ENCODE results near the gene CBL. TPM values are rescaled to one million over a fixed set of nuclear protein-coding genes. Genes with fewer than 3 reads are reported as not detected.

CBL gene
- total and polyA plus RNA-seq, 10 of the 15 experiments (the other 5 are each of a cell fraction or from before 2014, with no cell fraction given) = 3.9 to 27.1 (median 9.5) TPM

DNA sequence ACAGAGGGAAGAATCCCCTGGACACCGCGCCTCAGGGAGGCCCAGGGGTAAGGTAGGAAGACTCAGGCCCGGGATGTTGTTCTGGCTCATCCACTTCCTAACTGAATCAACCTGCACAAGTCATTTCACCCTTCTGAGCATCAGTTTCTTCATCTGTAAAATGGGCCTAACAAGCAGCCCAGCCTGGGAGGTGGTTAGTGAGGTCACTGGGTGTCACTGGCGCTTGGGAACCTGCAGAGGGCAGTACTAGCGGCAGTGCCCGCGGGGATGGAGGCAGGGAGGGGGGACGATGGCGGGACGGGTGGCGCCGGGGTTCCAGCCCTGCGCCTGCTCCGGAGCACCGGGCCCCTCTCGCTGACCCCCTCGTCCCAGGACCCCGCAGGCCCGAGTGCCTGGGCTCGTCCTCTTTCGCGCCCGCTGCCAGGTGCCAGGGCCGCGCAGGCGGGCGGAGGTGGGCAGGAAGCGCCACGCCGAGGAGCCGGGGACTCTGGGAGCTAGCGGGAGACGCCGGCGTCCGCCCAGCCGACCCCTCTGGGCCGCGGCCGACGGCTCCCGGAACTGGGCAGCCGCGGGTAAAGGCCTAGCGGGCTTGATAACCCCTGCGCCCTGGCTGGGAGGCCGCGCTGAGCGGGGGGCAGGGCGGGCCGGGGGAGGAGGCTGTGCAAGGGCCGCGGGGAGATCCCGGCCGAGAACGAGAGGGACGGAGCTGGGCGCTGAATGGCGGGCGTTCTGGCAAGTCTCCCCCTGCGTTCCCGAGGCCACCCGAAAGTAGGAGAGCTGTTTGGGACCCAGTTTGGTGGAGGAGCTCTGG is 37.5 kb upstream of the CBL start, which contains the start of gene NLRX1:
Gene NLRX1 (plus strand): TSS at position 255 of the 811 bp plus-strand sequence. CDS start 2,679 bp downstream, outside the sequence.
- CTCF ChIA-PET = interaction anchor here (0.6 to 3.8 kb wide), 31 partner anchors 9 to 420 kb away, joined by 3 to 28 read pairs (median 3); partner anchors contain the start of genes C2CD2L, CBL, DPAGT1 and USP2
- no peaks in the 10 kb centered on the region for H4K20me1 ChIP-seq (ENCODE audit: control insufficient read depth, insufficient read depth)
- RAD21 ChIA-PET (ENCODE audit: unreplicated experiment) = interaction anchor here (0.8 to 1.2 kb wide), 13 partner anchors 26 to 187 kb away, joined by 3 to 7 read pairs (median 3); partner anchors contain the start of genes C2CD2L and CBL
- H3K9ac ChIP-seq (ENCODE audit: control insufficient read depth, insufficient read depth, low read length) = peak within 1 kb of the TSS; percentile 85
- ATAC-seq (peak; percentile 98), FAIRE-seq (peak; percentile 91), DNase-seq (ENCODE audit: low read depth, low spot score) (peak; percentile 40)
- no TSS peak for BruUV-seq (replicated peaks)
- in situ Hi-C loops (cut with MboI) = no loop called here
- H3K9me3 ChIP-seq (replicated peaks; ENCODE audit: control insufficient read depth, insufficient read depth, low read length) = no peaks in the 10 kb centered on the region
- 1% methylated on average over 59 of the region's 63 CpGs for WGBS (ENCODE audit: insufficient coverage, insufficient replicate concordance, low lambda C conversion rate, missing lambda C conversion rate)
- peaks cover 4% of the 10 kb centered on the region; the same call in 1 of the 2 replicates for H3K4me1 ChIP-seq (ENCODE audit: control insufficient read depth, insufficient read depth, low read length)
- intact Hi-C loops (cut with micrococcal nuclease; ENCODE audit: unreplicated experiment) = loop anchor here (5.0 kb wide), 1 partner anchor 154 kb away; no protein-coding TSS in a partner anchor
- H3K27me3 ChIP-seq (replicated peaks in 1 of 2; ENCODE audit: control insufficient read depth in 2 of 2, insufficient read depth in 2 of 2, low read length in 1 of 2) = no peaks in the 10 kb centered on the region
- H3K4me2 ChIP-seq (ENCODE audit: control insufficient read depth, insufficient read depth) = peak within 1 kb of the TSS; percentile 99
- peaks cover 2% of the 10 kb centered on the region; the same call in 1 of the 2 replicates for H3K79me2 ChIP-seq (ENCODE audit: control insufficient read depth, insufficient read depth, low read length)
- POLR2A ChIA-PET = interaction anchor here (0.6 to 2.3 kb wide), 7 partner anchors 48 to 170 kb away, joined by 3 to 12 read pairs (median 3); partner anchors contain the start of genes C2CD2L, HINFP and TRAPPC4
- SMC1A ChIA-PET (ENCODE audit: uncharacterized antibody, unreplicated experiment) = interaction anchor here (0.7 to 2.9 kb wide), 4 partner anchors 26 to 66 kb away, joined by 3 to 12 read pairs (median 4); partner anchors contain the start of gene DPAGT1
- peak within 1 kb of the TSS; percentile 82 for H3K27ac ChIP-seq (ENCODE audit: control insufficient read depth, insufficient read depth)
- peak within 1 kb of the TSS; percentile 96 for H2AFZ ChIP-seq (ENCODE audit: control insufficient read depth, low read depth, low read length)
- H3K36me3 ChIP-seq (ENCODE audit: control insufficient read depth in 2 of 2, insufficient read depth in 2 of 2, low read length in 1 of 2) = no peaks in the 10 kb centered on the region
- peak within 1 kb of the TSS; percentile 92 for H3K4me3 ChIP-seq
- peak; percentile 80; the same call in 1 of the 2 replicates for TF ChIP-seq ZNF207 (IDR thresholded peaks at IDR 0.05; ENCODE audit: borderline replicate concordance)
- peak; percentile 86 for TF ChIP-seq NBN (IDR thresholded peaks at IDR 0.05)
- TF ChIP-seq, protein P1, sequence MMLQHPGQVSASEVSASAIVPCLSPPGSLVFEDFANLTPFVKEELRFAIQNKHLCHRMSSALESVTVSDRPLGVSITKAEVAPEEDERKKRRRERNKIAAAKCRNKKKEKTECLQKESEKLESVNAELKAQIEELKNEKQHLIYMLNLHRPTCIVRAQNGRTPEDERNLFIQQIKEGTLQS (IDR thresholded peaks at IDR 0.05; ENCODE audit: borderline replicate concordance, extremely low read depth, low read depth, low read length) = no peak
- TF ChIP-seq, protein P2, sequence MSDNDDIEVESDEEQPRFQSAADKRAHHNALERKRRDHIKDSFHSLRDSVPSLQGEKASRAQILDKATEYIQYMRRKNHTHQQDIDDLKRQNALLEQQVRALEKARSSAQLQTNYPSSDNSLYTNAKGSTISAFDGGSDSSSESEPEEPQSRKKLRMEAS (IDR thresholded peaks at IDR 0.05; ENCODE audit: low read depth, low read length) = no peak
- TF ChIP-seq, protein P3, sequence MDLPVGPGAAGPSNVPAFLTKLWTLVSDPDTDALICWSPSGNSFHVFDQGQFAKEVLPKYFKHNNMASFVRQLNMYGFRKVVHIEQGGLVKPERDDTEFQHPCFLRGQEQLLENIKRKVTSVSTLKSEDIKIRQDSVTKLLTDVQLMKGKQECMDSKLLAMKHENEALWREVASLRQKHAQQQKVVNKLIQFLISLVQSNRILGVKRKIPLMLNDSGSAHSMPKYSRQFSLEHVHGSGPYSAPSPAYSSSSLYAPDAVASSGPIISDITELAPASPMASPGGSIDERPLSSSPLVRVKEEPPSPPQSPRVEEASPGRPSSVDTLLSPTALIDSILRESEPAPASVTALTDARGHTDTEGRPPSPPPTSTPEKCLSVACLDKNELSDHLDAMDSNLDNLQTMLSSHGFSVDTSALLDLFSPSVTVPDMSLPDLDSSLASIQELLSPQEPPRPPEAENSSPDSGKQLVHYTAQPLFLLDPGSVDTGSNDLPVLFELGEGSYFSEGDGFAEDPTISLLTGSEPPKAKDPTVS (IDR thresholded peaks at IDR 0.05; ENCODE audit: low read depth, low read length) = 0 out of 2 replicates have a peak, but pooled peaks have one; percentile 33
- TF ChIP-seq SMARCA5 (IDR thresholded peaks at IDR 0.05) = peak; percentile 100
- TF ChIP-seq CBX5 (IDR thresholded peaks at IDR 0.05; ENCODE audit: low read depth) = no peak
- TF ChIP-seq LARP7 (IDR thresholded peaks at IDR 0.05) = peak; percentile 72; the same call in 1 of the 2 replicates
- 0 out of 2 replicates have a peak, but pooled peaks have one; percentile 46 for TF ChIP-seq TCF3 (IDR thresholded peaks at IDR 0.05; ENCODE audit: borderline replicate concordance, insufficient read depth, low read depth, low read length)
- TF ChIP-seq RUNX3 (IDR thresholded peaks at IDR 0.05; ENCODE audit: low read length) = peak; percentile 84
- TF ChIP-seq RBBP5 (conservative IDR thresholded peaks at IDR 0.05) = no peak
- TF ChIP-seq CREM (IDR thresholded peaks at IDR 0.05; ENCODE audit: low read depth) = peak; percentile 79; the same call in 1 of the 2 replicates
- peak; percentile 56 for TF ChIP-seq RAD21 (IDR thresholded peaks at IDR 0.05; ENCODE audit: insufficient read depth, low read depth, low read length)
- TF ChIP-seq NFYB (IDR thresholded peaks at IDR 0.05; ENCODE audit: insufficient read depth, low read depth, low read length) = no peak
- peak; percentile 88; the same call in 1 of the 2 replicates for TF ChIP-seq RB1 (IDR thresholded peaks at IDR 0.05; ENCODE audit: borderline replicate concordance)
- peak; percentile 75; the same call in 1 of the 2 replicates for TF ChIP-seq DPF2 (IDR thresholded peaks at IDR 0.05)
- TF ChIP-seq, protein P4, sequence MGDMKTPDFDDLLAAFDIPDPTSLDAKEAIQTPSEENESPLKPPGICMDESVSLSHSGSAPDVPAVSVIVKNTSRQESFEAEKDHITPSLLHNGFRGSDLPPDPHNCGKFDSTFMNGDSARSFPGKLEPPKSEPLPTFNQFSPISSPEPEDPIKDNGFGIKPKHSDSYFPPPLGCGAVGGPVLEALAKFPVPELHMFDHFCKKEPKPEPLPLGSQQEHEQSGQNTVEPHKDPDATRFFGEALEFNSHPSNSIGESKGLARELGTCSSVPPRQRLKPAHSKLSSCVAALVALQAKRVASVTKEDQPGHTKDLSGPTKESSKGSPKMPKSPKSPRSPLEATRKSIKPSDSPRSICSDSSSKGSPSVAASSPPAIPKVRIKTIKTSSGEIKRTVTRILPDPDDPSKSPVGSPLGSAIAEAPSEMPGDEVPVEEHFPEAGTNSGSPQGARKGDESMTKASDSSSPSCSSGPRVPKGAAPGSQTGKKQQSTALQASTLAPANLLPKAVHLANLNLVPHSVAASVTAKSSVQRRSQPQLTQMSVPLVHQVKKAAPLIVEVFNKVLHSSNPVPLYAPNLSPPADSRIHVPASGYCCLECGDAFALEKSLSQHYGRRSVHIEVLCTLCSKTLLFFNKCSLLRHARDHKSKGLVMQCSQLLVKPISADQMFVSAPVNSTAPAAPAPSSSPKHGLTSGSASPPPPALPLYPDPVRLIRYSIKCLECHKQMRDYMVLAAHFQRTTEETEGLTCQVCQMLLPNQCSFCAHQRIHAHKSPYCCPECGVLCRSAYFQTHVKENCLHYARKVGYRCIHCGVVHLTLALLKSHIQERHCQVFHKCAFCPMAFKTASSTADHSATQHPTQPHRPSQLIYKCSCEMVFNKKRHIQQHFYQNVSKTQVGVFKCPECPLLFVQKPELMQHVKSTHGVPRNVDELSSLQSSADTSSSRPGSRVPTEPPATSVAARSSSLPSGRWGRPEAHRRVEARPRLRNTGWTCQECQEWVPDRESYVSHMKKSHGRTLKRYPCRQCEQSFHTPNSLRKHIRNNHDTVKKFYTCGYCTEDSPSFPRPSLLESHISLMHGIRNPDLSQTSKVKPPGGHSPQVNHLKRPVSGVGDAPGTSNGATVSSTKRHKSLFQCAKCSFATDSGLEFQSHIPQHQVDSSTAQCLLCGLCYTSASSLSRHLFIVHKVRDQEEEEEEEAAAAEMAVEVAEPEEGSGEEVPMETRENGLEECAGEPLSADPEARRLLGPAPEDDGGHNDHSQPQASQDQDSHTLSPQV (IDR thresholded peaks at IDR 0.05) = 0 out of 2 replicates have a peak, but pooled peaks have one; percentile 43

Data from GM12878 (cell line).